MV-4-11 (cell line): ENCODE data around the gene UBAC2.

Experiments
- DNase-seq: peaks from one replicate; lab custom pipeline; 2025; lab: John Stamatoyannopoulos, UW

Gene UBAC2

GRCh38 chr13:99313501-99313900 lies 112.8 kb downstream of the UBAC2 start:
- DNase-seq: no peak

- no peak for DNase-seq
Observed at GRCh38 chr13:99313941-99314340, 113.3 kb downstream of the UBAC2 start.

DNA sequence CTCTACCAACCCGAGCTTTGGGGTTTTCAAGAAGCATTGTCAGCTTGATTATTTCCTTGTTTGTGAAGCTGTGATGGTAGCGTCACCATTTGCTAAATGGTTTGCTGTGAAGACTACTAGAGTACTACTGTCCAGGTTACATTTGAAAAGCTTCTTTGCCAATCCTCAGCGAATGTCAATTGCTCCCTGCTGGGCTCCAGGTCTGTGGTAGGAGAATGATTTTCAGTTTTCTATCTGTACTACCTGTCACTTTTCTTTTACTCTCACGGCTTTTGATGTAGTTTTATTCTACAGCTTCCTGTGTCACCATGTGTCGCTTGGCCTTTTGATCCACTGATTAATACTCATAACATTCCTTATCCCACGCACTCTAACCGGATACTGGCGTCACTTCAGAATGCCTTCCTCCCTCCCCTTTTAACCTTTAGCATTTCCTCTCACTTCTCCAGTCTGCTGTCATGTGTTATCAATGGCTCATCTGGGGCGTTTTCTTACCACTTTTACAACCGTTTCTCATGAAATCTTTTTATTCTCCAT lies 114.1 kb downstream of the UBAC2 start:
- no peak for DNase-seq

DNA sequence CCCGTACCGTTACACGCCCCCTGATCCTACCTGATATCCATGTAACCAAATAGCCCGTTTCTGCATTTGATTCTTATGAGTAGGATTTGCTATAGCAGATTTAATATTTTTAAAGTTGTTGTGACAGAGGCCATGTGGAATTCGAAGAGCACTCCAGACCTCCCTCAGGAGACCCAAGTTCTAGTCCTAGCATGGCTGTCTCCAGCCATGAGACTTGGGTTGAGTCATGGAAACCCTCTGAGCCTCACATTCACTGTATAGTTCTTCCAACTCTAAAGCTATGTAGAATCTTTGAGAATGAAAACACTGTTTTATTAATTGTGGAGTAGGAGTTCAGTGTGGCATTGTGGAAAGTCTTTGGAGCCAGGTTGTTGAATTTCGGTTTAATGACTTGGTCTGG lies 114.5 kb downstream of the UBAC2 start:
- no peak for DNase-seq

DNA sequence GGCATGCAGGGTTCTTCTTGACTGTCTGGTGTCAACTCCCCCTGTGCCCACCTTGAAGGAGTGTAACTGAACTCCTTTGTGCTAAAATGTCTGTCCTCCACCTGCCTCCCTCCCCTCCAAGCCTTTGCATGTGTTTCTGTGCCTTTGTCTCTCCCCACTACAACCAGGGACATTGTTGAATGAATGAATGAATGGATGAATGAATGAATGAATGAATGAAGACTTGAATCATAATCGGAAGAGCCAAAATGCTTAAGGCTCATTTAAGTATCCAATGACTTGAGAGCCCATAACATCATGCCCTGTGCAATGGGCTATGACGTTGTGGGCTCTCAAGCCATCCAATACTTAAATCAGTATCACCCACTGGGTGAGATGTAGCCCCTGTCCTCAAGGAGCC lies 115.6 kb downstream of the UBAC2 start:
- DNase-seq: no peak

- peak; percentile 37 for DNase-seq
Observed at GRCh38 chr13:99316657-99317256, 116.1 kb downstream of the UBAC2 start.

DNA sequence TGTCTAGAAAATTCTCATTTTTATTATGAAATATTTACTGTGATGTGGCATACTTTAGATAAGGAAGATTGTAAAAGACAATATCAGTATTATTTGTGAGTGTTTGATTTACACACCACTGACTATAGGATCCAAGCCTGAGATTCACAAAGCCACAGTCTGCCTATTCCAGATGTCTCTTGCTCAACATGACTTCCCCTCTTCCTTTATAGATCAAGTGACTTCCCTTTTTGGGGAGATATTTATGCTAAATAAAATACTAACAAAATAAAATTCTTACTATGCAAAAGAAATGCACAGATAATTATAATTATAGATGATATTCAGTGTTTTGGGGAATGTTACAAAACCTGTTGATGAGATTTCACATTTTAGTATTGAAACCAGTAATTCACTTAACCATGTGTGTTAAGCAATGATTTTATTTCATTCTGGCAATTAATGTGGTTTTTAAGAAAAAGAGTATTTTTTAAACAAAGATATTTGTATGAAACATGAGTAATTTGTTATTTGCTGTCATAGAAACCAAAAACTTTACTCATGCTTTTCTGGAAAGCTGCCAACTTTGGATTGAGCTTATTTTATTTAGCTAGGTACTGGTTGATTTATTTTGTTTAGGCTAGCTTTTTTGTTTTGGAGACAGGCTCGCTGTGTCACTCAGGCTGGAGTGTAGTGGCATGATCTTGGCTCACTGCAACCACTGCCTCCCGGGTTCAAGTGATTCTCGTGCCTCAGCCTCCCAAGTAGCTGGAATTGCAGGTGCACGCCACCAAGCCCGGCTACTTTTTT lies 120.2 kb downstream of the UBAC2 start:
- peak; percentile 86 for DNase-seq

DNA sequence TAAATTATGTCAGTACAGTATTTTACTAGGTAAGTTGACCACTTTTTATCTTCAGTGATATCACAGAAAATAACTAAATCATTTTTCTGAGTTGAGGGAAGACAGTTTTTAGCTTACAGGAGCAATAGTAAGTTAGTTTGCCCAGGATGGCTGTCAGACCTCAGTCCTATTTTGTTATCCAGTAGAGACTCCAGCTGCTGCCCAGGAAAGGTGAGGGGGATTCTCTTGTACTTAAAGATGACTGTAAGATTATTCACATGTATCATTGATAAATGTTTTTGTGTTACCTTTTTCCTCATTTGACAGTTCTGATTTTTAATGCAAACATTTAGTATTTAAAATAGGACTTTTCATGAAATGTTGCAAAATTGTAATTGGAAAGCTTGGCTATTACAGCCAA lies 121.1 kb downstream of the UBAC2 start:
- no peak for DNase-seq

DNA sequence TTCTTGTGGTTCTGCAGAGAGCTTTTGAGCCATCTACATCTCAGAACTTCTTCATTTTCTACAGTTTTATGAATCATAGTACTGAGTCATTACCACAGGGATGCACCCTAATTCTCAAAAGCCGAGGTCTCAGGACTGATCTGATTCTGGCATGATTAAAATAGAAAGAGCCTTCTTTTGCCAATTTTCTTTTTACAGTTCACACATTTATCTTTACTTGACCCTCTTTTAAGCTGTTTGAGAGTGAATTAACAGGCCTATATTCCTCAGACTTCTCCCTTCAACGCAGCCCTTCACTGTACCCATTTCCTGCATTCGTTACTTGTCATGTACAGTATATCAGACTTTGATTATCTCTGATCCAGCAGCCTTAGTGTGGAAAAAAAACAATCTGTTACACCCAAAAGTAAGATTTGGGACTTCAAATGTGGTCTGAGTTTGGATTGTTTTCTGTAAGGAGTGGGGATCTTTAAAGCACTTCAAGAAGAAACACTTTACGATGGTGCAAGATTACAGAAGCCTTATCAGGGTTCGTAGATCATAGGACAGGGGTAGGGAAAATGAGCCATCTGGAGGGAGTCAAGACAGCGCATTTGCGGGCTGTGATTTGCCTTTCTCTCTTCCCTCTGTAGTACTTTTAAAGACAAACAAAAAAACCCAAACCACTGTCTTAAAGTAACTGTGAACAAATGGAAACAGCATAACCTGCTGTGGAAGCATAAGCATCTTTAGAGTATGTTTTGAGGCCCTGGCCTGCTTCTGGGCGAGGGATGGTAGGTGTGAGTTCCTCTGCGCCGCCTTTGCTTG lies 121.8 kb downstream of the UBAC2 start:
- DNase-seq: peak; percentile 88

DNA sequence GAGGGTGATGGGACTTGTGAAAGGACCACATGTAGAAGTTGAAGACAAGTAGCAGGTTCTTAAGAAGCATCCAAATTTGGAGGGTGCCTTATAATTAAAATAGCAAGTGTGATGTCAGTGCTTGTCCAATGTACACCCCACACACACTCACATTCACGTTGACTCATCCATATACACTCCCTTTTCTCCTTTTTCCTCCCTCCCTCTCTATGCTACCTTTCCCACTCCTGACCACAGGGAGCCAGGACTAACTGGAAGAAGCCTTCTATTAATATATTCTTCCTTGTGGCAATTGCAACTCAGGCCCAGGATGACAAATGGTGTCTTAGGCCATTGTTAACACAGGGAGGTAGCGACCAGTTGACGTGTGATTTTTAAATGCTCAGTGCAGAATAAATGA lies 122.8 kb downstream of the UBAC2 start:
- no peak for DNase-seq

GRCh38 chr13:99326012-99326411 lies 125.4 kb downstream of the UBAC2 start:
- no peak for DNase-seq

GRCh38 chr13:99327126-99327525 lies 126.5 kb downstream of the UBAC2 start:
- no peak for DNase-seq

GRCh38 chr13:99327761-99328160 lies 127.1 kb downstream of the UBAC2 start:
- DNase-seq: no peak

GRCh38 chr13:99329477-99329876 lies 128.8 kb downstream of the UBAC2 start:
- DNase-seq: no peak

- no peak for DNase-seq
Observed at GRCh38 chr13:99330942-99331341, 130.3 kb downstream of the UBAC2 start.

DNA sequence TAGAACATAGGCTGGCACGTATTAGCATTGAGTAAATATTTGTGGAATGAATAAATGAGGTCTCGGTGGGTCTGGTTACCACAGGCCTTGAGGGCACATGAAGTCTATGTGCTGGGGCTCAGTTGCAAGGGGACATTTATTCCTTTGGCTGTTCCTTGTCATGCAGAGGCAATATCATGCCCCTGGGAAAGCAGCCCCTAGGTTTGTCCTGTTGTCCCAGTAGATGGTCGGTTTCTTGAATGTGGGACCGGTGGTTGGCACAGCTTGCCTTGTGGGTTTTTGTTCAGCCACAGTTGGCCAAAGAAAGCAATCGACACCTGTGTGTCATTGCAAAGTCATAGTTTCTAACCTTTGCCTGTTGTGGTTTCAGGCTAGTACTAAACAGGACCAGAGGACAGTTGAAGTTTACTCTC lies 131.2 kb downstream of the UBAC2 start:
- no peak for DNase-seq

DNA sequence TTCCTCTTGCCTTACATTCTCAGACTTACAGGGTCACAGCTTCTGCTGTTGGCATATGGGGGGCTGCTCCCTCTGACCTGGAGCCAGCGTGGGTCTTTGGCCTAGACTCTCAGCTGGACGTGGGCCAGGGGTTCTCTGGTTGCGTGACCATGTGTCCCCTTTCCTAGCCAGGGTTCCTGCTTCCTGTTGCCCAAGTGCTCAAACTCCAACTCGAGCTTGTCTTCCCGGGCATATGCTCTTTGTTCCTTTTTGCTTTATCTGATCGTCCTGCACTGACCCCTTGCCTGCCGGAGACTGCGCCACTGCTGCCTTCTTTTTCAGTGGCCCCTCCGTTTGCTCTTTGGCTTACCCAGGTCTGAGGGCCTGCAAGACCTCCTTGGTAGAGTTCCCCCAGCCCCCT lies 131.8 kb downstream of the UBAC2 start:
- no peak for DNase-seq

DNA sequence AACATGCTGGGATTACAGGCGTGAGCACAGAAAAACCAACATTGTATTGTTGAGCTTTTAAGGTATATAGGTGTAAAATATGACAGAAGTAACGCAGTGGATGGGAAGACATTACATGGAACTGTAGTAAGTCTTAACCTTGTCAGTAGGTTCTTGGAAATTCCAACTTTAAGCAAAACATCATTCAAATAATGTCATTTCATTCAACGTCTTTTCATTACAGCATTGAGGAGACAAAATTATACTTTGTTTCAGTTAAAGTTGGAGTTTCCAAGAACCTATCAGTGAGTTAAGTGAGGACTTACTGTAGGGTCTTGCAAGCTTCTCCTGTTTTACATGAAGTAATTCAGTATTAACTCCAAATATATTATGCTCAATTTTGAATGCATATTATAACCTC lies 133.6 kb downstream of the UBAC2 start:
- no peak for DNase-seq

GRCh38 chr13:99335087-99335486 lies 134.4 kb downstream of the UBAC2 start:
- no peak for DNase-seq

- DNase-seq: peak; percentile 70
Observed at GRCh38 chr13:99335603-99336002, 134.9 kb downstream of the UBAC2 start.

DNA sequence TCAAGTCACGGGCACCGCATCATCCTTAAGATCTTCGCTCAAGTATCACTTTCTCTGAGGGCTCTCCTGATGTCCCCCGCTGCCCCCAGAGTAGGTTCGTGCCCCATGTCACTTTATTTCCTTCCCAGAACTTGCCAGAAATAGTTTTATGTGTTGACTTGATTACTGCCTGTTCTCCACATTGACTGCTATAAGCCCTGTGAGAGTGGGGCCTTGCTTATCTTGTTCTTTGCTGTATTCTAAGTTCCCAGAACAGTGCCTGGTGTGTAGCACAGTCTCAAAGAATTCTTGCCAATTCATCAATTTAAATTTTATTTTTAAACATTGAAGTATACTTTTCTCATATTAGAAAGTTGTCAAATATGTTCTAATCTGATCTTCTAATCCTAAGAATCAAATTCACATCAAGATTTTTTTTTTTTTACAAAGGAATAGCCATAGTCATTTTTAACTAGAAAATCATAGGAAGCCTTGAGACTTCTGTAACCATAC lies 138.6 kb downstream of the UBAC2 start:
- DNase-seq: no peak

GRCh38 chr13:99339736-99340397 lies 139.2 kb downstream of the UBAC2 start:
- no peak for DNase-seq
